Upper lobe of right lung (tissue), 1 donor: ENCODE measurements around the gene ANAPC7. TPM values are rescaled to one million over a fixed set of nuclear protein-coding genes. Genes with fewer than 3 reads are reported as not detected.

Source experiments
- ATAC-seq: fragments of 200-7000 bp; cut with Tn5 transposase; one replicate; pipeline ENCODE4 v1.9.1; 2020; ENCODE audit warnings: mild to moderate bottlenecking, moderate library complexity
- DNase-seq: peaks from one replicate; pipeline ENCODE4 v3.0.0-alpha.2; 2020
- H3K27ac ChIP-seq: fragments of 200-600 bp; one replicate; pipeline ENCODE4 v1.8.0; 2022
- H3K27me3 ChIP-seq: fragments of 200-600 bp; one replicate; pipeline ENCODE4 v1.8.0; 2022; ENCODE audit warnings: mild to moderate bottlenecking
- H3K36me3 ChIP-seq: fragments of 200-600 bp; one replicate; pipeline ENCODE4 v1.8.0; 2022
- H3K4me1 ChIP-seq: fragments of 200-600 bp; one replicate; pipeline ENCODE4 v1.8.0; 2022
- H3K4me3 ChIP-seq: fragments of 200-600 bp; one replicate; pipeline ENCODE4 v1.8.0; 2022; ENCODE audit warnings: mild to moderate bottlenecking
- H3K9me3 ChIP-seq: fragments of 200-600 bp; one replicate; pipeline ENCODE4 v1.8.0; 2022
- intact Hi-C: fragments of 100-400 bp; cut with DNase I; formaldehyde crosslinking; loops from one replicate; pipeline ENCODE4 v1.11.0; 2022
- total RNA-seq: library from RNA; stranded (reverse); fragmentation: NEBNext Ultra II Directional; extraction: Animal tissue kit (Norgen Biotek cat#: 25700); gene quantifications from one replicate; pipeline ENCODE4 v1.2.1, GENCODE V29; 2021
- TF ChIP-seq, protein P1 (sequence below): fragments of 200-600 bp; IDR thresholded peaks from one replicate; pipeline ENCODE4 v1.8.0; 2022; ENCODE audit warnings: antibody characterized with exemption
- donor health status: DM: no; HTN: yes; CAD: no; lungs with severe emphysema.

The ANAPC7 gene
- total RNA-seq, 1 donor from 2014 or later = 45.1 TPM

- no peaks in the 10 kb centered on the region for H3K27me3 ChIP-seq
- H3K27ac ChIP-seq = no peak overlapping the region
- no peaks in the 10 kb centered on the region for H3K9me3 ChIP-seq
- DNase-seq (no peak), ATAC-seq (no peak)
- TF ChIP-seq, protein P1, sequence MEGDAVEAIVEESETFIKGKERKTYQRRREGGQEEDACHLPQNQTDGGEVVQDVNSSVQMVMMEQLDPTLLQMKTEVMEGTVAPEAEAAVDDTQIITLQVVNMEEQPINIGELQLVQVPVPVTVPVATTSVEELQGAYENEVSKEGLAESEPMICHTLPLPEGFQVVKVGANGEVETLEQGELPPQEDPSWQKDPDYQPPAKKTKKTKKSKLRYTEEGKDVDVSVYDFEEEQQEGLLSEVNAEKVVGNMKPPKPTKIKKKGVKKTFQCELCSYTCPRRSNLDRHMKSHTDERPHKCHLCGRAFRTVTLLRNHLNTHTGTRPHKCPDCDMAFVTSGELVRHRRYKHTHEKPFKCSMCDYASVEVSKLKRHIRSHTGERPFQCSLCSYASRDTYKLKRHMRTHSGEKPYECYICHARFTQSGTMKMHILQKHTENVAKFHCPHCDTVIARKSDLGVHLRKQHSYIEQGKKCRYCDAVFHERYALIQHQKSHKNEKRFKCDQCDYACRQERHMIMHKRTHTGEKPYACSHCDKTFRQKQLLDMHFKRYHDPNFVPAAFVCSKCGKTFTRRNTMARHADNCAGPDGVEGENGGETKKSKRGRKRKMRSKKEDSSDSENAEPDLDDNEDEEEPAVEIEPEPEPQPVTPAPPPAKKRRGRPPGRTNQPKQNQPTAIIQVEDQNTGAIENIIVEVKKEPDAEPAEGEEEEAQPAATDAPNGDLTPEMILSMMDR = no peak
- H3K4me3 ChIP-seq = no peak overlapping the region
- peaks cover 69% of the 10 kb centered on the region for H3K36me3 ChIP-seq
- intact Hi-C loops = no loop called here
- H3K4me1 ChIP-seq = peaks cover 17% of the 10 kb centered on the region
Measured at GRCh38 chr12:110373962-110374611, 29.4 kb downstream of the ANAPC7 start.

GRCh38 chr12:110373425-110373824 is 30.1 kb downstream of the ANAPC7 start:
- H3K27ac ChIP-seq = no peak overlapping the region
- peaks cover 22% of the 10 kb centered on the region for H3K4me1 ChIP-seq
- no peaks in the 10 kb centered on the region for H3K27me3 ChIP-seq
- peaks cover 62% of the 10 kb centered on the region for H3K36me3 ChIP-seq
- H3K4me3 ChIP-seq = no peak overlapping the region
- no peak for ATAC-seq
- TF ChIP-seq, protein P1 = no peak
- H3K9me3 ChIP-seq = no peaks in the 10 kb centered on the region
- no peak for DNase-seq
- intact Hi-C loops = no loop called here

GRCh38 chr12:110373025-110373424 is 30.5 kb downstream of the ANAPC7 start:
- no peaks in the 10 kb centered on the region for H3K27me3 ChIP-seq
- no peak overlapping the region for H3K4me3 ChIP-seq
- H3K27ac ChIP-seq = no peak overlapping the region
- TF ChIP-seq, protein P1 = no peak
- peaks cover 22% of the 10 kb centered on the region for H3K4me1 ChIP-seq
- no peak for DNase-seq
- intact Hi-C loops = no loop called here
- H3K9me3 ChIP-seq = no peaks in the 10 kb centered on the region
- peaks cover 58% of the 10 kb centered on the region for H3K36me3 ChIP-seq
- no peak for ATAC-seq

DNA sequence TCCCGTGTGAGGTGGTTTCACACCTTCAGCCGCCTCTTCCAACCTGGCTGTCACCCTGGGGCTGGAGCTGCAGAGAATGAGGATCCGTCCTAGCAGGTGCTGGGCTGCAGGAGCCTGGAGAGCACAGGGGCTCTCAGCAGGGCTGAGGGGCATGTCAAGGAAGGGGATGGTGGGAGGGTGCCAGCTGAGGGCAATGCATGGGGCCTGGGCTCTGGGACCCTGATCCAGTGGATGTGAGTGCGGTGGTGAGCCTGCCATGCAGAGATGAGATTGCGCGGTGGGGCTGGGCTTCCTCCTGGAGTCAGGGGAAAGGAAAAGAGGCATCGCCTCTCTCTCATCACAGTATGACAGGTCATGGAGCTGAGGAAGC is 31.5 kb downstream of the ANAPC7 start:
- Histone ChIP-seq H3K9me3 (no peaks in the 10 kb centered on the region), H3K4me3 (no peak overlapping the region), H3K36me3 (peaks cover 52% of the 10 kb centered on the region), H3K4me1 (peaks cover 26% of the 10 kb centered on the region), H3K27me3 (no peaks in the 10 kb centered on the region), H3K27ac (no peak overlapping the region)
- TF ChIP-seq, protein P1 = no peak
- DNase-seq (no peak), ATAC-seq (no peak)
- intact Hi-C loops = no loop called here

DNA sequence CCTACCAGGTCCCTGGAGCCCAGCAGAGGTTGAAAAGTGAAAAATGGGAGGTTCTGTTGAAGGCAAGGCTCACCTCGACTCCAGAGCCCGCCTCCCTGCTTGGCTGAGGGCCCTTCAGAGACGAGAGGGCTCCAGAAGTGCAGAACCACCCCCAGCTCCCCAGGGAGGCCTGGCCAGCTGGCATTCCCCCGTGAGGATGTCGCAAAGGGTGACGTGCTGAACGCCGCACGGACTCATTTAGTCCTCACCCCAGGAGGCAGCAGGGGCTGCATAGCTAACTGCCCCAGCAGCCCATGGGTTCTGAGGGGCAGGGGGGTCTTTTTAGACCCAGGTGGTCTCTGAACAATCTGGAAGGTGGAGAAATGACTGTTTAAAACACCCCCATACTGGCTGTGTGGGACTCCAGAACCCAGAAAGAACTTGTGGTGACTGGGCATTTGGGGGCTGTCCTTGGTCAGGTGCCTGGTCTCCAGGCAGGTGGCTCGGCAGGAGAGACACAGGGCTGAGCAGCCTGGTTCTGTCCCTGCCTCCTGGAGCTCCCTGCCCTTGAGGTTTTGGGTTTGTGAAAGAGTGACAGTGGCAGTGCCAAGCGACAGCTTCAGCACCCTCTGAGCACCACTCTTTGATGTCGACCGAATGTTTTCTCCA is 32.0 kb downstream of the ANAPC7 start:
- DNase-seq (peak; percentile 92), ATAC-seq (peak; percentile 93)
- Histone ChIP-seq H3K36me3 (peaks cover 48% of the 10 kb centered on the region), H3K4me3 (no peak overlapping the region), H3K4me1 (peaks cover 31% of the 10 kb centered on the region), H3K9me3 (no peaks in the 10 kb centered on the region), H3K27ac (peak overlapping the region; percentile 55), H3K27me3 (no peaks in the 10 kb centered on the region)
- intact Hi-C loops = no loop called here
- TF ChIP-seq, protein P1 = no peak
